Dendritic cell treated with granulocyte-macrophage colony-stimulating factor and Interleukin-4, amounts not matched to agents 40 ng/mL and 50 ng/mL, for 4 days (primary cell): ENCODE measurements around the gene PAK6.
A peak's percentile ranks its signal among the peaks of the same experiment; 100 is the strongest.

Source experiments
- H3K27ac Mint-ChIP-seq: one replicate; pipeline ENCODE4 v1.8.0; 2022; ENCODE audit warnings: mild to moderate bottlenecking, mixed read lengths
- H3K27me3 Mint-ChIP-seq: one replicate; pipeline ENCODE4 v1.8.0; 2022; ENCODE audit warnings: mild to moderate bottlenecking, mixed read lengths
- H3K36me3 Mint-ChIP-seq: one replicate; pipeline ENCODE4 v1.8.0; 2022; ENCODE audit warnings: low read depth, mixed read lengths
- H3K4me1 Mint-ChIP-seq: one replicate; pipeline ENCODE4 v1.8.0; 2022; ENCODE audit warnings: low read depth, mixed read lengths
- H3K4me3 Mint-ChIP-seq: one replicate; pipeline ENCODE4 v1.8.0; 2022; ENCODE audit warnings: mild to moderate bottlenecking, moderate library complexity, mixed read lengths
- H3K9me3 Mint-ChIP-seq: one replicate; pipeline ENCODE4 v1.8.0; 2022; ENCODE audit warnings: mixed read lengths
- intact Hi-C: fragments of 100-400 bp; cut with micrococcal nuclease; formaldehyde crosslinking; loops from one replicate; pipeline ENCODE4 v1.15.0; 2022

Gene PAK6

DNA sequence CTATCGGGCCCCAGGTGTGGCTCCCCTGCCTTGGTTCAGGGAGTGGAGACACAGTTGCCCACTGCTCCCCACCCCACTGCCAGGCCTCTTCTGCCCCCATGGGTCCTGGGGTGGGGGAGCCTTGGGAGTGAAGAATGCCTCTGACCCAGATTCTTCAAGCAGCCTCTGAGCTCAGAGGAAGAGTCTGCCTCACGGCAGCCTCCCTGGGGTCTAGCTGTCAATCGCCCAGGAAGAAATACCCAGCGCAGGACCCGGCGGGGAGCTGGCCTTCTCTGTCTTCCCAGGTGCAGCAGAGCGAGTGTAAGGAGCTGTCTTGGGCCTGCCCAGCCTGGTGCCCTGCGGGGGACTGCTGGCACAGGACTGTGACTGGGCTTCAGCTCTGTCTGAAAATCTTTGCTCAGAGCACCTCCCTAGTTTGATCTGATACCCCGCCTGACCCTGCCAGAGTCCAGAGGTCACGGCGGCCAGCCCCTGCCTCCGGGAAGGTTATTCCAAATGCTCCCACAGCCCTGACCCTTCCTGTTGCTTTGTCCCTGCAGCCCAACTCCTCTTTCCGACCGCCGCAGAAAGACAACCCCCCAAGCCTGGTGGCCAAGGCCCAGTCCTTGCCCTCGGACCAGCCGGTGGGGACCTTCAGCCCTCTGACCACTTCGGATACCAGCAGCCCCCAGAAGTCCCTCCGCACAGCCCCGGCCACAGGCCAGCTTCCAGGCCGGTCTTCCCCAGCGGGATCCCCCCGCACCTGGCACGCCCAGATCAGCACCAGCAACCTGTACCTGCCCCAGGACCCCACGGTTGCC, 33.0 kb downstream of the PAK6 start:
- Mint-ChIP-seq H3K27me3 (peaks cover 2% of the 10 kb centered on the region), H3K4me1 (peaks cover 24% of the 10 kb centered on the region), H3K36me3 (no peaks in the 10 kb centered on the region), H3K4me3 (no peak overlapping the region), H3K27ac (no peak overlapping the region), H3K9me3 (no peaks in the 10 kb centered on the region)
- intact Hi-C loops = no loop called here

DNA sequence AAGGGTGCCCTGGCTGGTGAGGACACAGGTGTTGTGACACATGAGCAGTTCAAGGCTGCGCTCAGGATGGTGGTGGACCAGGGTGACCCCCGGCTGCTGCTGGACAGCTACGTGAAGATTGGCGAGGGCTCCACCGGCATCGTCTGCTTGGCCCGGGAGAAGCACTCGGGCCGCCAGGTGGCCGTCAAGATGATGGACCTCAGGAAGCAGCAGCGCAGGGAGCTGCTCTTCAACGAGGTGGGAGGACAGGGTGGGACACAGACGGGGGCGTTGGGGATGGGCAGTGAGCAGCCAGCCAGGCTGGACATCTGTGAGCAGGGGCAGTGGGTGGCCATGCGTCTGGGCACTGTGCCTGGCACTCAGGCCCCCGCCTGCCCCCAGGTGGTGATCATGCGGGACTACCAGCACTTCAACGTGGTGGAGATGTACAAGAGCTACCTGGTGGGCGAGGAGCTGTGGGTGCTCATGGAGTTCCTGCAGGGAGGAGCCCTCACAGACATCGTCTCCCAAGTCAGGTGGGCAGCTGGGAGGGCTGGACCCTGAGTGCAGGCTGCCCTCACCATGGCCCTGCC, 33.7 kb downstream of the PAK6 start:
- H3K36me3 Mint-ChIP-seq = no peaks in the 10 kb centered on the region
- intact Hi-C loops = no loop called here
- peaks cover 30% of the 10 kb centered on the region for H3K4me1 Mint-ChIP-seq

DNA sequence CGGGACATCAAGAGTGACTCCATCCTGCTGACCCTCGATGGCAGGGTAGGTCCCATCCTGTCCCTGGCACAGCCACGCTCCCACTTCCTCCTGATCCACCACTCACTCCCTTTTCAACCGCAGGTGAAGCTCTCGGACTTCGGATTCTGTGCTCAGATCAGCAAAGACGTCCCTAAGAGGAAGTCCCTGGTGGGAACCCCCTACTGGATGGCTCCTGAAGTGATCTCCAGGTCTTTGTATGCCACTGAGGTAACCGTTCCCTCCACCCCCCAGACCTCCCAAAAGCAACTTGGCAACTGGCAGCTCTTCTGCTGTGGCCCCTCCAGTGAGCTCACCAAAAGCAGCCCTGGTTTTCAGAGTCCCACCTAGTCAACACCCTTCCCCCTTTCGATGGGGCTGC, 34.6 kb downstream of the PAK6 start:
- Mint-ChIP-seq H3K36me3 (no peaks in the 10 kb centered on the region), H3K27me3 (peaks cover 2% of the 10 kb centered on the region), H3K9me3 (no peaks in the 10 kb centered on the region), H3K4me3 (no peak overlapping the region), H3K4me1 (peaks cover 38% of the 10 kb centered on the region), H3K27ac (no peak overlapping the region)
- intact Hi-C loops = no loop called here

More for the DNA sequence above, 33.7 kb downstream of the PAK6 start:
- Mint-ChIP-seq H3K27ac (no peak overlapping the region), H3K9me3 (no peaks in the 10 kb centered on the region), H3K27me3 (peaks cover 2% of the 10 kb centered on the region), H3K4me3 (no peak overlapping the region)

DNA sequence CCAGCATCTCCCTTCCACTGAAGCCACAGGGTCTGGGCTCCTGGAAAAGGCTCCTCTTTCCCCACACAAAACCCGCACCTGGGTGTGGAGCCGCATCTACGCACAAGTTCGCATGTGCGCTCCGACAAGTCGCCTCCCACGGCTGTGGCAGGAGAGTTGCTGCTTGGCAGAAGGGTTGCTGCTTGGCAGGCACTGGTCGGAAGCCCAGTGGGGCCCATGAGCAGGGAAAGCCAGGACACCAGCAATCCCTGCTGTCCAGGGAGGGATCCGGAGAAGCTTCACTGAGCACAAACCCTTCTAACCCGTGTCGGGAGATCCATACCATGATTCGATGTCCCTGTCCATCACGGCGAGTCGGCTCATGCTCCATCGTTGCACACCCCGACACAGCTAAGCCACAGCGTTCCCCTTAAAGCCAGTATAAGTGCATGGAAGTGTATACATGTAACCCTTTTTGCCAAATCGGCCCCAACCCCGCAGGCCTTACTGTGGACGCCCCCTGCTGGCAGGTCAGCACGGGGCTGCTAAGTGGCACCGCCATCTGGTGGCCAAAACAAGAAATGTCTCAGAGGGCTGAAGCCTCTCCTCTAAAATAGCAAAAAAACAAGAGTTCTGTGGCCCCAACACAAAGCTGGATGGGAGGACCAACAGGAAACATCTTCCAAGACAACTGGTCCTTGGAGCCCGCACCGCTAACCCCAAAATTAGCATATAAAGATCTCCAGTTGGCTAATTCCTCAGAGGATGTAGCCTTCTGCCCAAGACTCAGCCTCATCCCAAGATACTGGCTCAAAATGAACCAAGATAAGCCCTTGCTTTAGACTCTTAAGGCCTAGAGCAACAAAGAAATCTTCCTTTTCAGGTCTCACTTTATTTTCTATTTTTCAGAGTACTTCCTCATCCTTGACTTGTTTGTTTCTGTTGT, 35.7 kb downstream of the PAK6 start:
- Mint-ChIP-seq H3K4me3 (no peak overlapping the region), H3K9me3 (no peaks in the 10 kb centered on the region), H3K36me3 (no peaks in the 10 kb centered on the region), H3K27ac (peak overlapping the region; percentile 64), H3K27me3 (peaks cover 13% of the 10 kb centered on the region), H3K4me1 (peaks cover 50% of the 10 kb centered on the region)
- intact Hi-C loops = loop anchor here (1.0 kb wide), 2 partner anchors 57 to 229 kb away; no protein-coding TSS in a partner anchor

DNA sequence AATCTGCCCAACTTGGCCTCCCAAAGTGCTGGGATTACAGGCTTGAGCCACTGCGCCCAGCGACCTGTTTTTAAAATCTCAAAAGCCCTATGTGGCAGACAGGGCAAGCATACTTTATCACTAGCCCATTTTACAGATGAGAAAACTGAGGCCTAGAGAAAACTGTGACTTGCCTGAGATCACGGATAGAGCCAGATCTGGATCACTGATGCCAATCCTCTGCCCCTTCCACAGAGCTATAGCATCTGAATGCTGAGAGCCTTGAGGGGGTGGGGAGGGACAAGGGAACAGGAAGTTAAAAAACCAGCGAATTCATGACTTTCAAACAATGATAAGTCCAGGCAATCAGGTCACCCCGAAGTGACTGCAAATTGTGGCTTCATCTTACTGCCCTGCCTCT, 36.7 kb downstream of the PAK6 start:
- no peaks in the 10 kb centered on the region for H3K36me3 Mint-ChIP-seq
- peak overlapping the region; percentile 54 for H3K27ac Mint-ChIP-seq
- intact Hi-C loops = no loop called here
- H3K9me3 Mint-ChIP-seq = no peaks in the 10 kb centered on the region
- peaks cover 51% of the 10 kb centered on the region for H3K4me1 Mint-ChIP-seq
- peaks cover 18% of the 10 kb centered on the region for H3K27me3 Mint-ChIP-seq
- H3K4me3 Mint-ChIP-seq = no peak overlapping the region

DNA sequence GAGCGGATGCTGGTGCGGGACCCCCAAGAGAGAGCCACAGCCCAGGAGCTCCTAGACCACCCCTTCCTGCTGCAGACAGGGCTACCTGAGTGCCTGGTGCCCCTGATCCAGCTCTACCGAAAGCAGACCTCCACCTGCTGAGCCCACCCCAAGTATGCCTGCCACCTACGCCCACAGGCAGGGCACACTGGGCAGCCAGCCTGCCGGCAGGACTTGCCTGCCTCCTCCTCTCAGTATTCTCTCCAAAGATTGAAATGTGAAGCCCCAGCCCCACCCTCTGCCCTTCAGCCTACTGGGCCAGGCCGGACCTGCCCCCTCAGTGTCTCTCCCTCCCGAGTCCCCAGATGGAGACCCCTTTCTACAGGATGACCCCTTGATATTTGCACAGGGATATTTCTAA, 37.1 kb downstream of the PAK6 start:
- Mint-ChIP-seq H3K36me3 (peaks cover 2% of the 10 kb centered on the region), H3K4me1 (peaks cover 51% of the 10 kb centered on the region), H3K9me3 (no peaks in the 10 kb centered on the region), H3K4me3 (no peak overlapping the region), H3K27ac (peak overlapping the region; percentile 54), H3K27me3 (peaks cover 22% of the 10 kb centered on the region)
- intact Hi-C loops = no loop called here

DNA sequence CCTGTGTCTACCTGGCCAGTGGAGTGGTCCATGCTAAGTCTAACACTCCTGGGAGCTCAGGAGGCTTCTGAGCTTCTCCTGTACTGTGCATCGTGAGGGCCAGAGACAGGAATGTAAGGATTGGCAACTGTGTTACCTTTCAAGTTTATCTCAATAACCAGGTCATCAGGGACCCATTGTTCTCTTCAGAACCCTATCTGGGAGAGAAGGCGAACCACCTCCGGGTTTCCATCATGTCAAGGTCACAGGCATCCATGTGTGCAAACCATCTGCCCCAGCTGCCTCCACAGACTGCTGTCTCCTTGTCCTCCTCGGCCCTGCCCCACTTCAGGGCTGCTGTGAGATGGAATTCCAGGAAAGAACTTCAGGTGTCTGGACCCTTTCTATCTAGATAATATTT, 38.1 kb downstream of the PAK6 start:
- Mint-ChIP-seq H3K27ac (peak overlapping the region; percentile 54), H3K9me3 (no peaks in the 10 kb centered on the region), H3K36me3 (peaks cover 6% of the 10 kb centered on the region), H3K4me3 (no peak overlapping the region), H3K27me3 (peaks cover 25% of the 10 kb centered on the region), H3K4me1 (peaks cover 51% of the 10 kb centered on the region)
- intact Hi-C loops = no loop called here

DNA sequence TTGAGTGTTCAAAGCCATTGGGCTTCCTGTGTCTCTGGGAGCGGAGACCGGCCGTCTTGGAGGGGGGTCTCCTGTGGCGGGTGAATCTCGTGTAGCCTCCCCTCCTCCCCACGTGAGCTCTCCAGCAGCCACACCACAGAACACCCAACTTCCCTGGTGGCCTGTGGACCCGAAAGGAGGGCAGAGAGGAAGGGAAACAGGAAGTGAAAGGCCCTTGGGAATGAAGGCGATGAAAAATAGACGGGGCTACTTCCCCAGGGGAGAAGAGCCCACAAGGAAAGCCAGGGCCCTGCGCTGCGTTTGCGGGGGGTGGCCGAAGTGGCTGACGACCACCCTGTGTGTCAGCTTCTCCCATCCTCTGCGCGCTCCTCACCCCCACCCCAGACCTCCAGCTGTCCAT, 38.6 kb downstream of the PAK6 start:
- peaks cover 28% of the 10 kb centered on the region for H3K27me3 Mint-ChIP-seq
- H3K27ac Mint-ChIP-seq = peak overlapping the region; percentile 54
- H3K4me1 Mint-ChIP-seq = peaks cover 51% of the 10 kb centered on the region
- H3K36me3 Mint-ChIP-seq = peaks cover 6% of the 10 kb centered on the region
- H3K9me3 Mint-ChIP-seq = no peaks in the 10 kb centered on the region
- peak overlapping the region; percentile 47 for H3K4me3 Mint-ChIP-seq
- intact Hi-C loops = no loop called here

DNA sequence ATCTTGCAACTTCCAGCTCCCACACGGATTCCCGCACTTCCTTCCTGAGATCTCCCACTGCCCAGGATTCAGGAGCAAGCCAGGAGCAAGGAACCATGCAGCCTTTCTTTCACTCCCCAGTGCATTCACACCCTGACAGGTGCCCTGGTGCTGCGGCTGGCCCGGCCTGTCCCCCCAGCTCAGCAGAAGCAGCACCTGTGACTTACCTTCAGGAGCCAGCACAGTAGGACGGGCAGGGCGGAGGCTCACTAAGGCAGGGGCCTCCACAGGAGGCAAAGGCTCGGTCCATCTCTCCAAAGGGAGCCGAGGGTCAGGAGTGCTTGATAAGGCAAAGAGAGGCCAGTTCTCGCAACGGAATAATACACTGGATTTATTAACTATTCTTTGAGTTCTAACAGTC, 39.2 kb downstream of the PAK6 start:
- H3K9me3 Mint-ChIP-seq = no peaks in the 10 kb centered on the region
- peaks cover 54% of the 10 kb centered on the region for H3K4me1 Mint-ChIP-seq
- intact Hi-C loops = loop anchor here (2.0 kb wide), 1 partner anchor 61 kb away; no protein-coding TSS in a partner anchor
- H3K27me3 Mint-ChIP-seq = peaks cover 33% of the 10 kb centered on the region
- peak overlapping the region; percentile 54 for H3K27ac Mint-ChIP-seq
- H3K36me3 Mint-ChIP-seq = peaks cover 6% of the 10 kb centered on the region
- no peak overlapping the region for H3K4me3 Mint-ChIP-seq

DNA sequence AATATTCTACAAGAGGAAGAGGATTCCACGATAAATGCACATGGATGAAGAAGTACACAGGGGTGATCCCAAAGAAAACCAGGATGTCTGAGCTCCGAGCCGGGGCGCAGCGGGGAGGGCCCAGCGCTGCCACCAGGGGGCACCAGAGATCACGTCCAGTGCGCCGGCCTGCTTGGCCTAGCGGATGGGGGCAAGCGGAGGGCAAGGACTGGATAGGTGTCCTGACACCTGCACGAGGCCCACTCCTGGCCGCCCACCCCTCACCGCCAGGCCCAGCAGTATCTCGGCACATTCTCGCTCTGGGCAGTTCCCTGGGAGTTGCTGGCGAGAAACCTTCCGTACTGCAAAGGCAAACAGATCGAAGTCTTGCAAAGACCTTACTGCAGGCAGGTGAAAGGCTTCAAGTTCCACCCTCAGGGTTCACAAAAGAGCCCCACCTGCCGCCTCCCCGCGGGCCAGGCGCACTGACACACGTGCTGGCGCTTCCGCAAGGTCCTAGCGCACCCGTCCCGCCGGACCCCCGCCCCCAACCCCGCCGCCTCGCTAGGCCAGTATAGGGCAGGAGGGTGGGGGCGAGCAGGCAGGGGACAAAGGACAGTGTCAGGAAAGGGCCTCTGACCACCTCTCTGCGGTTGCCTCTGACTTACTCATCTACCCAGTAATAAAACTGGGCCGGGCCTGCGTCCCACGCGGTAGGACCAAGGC, 40.7 kb downstream of the PAK6 start:
- intact Hi-C loops = loop anchor here (1.0 to 10.0 kb wide), 3 partner anchors 31 to 145 kb away; no protein-coding TSS in a partner anchor
- Mint-ChIP-seq H3K9me3 (no peaks in the 10 kb centered on the region), H3K4me1 (peaks cover 65% of the 10 kb centered on the region), H3K27ac (no peak overlapping the region), H3K36me3 (peaks cover 17% of the 10 kb centered on the region), H3K27me3 (peaks cover 42% of the 10 kb centered on the region), H3K4me3 (no peak overlapping the region)

DNA sequence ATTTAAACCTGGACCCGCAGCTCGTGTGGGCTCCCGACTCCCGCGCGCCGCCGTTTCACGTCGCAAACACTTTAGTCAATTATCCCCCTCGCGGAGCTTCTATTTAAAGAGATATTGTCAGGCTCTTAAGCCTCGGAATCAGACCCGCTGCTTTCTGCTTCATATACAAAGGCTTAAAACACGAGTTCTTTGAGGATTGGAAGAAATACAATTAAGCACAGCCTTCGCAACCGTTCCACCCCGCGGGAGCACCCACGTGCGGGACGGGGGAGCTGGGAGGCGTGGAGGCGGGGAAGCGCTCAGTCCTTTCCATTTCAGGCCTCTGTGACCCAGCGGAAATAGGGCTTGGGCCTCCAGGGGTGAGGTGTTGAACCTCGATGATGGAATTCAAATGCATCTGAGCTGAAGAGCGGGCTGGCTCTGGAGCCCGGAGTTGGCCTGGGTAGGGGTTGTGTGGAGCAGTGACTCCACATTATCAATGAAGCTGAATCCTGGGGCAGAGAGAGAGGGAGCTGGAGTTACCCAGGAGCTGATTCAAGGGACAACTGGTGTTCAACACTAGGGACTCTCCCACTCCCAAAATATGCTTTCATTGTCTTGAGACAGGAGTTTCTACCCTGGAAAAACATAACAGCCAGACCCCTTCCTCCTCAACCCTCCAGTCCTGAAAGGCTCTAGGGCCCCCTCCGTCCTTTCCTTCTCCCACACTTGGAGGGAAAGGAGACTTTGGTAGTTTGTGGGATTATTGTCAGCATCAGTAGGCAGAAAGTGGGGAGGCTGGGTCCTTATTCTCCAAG, 41.6 kb downstream of the PAK6 start:
- Mint-ChIP-seq H3K4me1 (peaks cover 69% of the 10 kb centered on the region), H3K27me3 (peaks cover 42% of the 10 kb centered on the region), H3K36me3 (peaks cover 25% of the 10 kb centered on the region), H3K9me3 (no peaks in the 10 kb centered on the region), H3K27ac (no peak overlapping the region), H3K4me3 (no peak overlapping the region)
- intact Hi-C loops = loop anchor here (10.0 kb wide), 1 partner anchor 144 kb away; no protein-coding TSS in a partner anchor

DNA sequence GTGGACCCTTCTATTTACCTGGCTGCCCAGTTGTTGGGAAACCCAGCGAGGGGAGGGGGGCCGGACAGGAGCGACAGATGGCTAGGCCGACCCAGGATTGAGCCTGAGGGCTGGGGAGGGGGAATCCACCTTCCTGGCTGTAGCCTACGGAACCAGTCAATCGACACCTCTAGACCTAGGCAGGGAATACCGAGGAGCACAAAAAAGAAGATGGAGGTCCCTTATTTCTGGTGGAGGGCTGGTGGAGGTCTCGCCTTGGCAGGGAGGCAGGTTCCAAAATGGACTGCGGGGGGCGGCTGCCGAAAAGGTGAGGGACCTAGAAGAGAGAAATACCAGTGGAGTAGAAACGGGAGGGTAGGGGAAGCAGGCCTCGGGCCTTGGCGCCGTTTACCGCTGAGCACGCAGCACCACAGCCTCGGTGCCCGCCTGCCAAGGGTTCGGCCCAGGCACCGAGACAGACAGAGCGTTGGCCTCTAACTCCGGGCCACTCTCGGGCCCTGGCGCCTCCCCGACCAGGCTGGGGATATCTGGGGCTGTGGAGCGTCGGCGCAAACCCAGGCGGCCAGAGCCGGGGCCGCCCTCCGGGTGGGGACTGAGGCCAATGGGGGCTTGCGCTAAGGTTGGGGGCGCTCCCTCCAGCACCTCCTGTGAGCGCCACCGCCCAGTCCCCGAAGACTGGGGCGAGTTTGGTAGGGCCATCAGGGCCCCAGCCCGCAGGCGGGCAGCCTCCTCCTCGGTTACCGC, 42.4 kb downstream of the PAK6 start:
- Mint-ChIP-seq H3K9me3 (no peaks in the 10 kb centered on the region), H3K4me1 (peaks cover 70% of the 10 kb centered on the region), H3K27ac (no peak overlapping the region), H3K36me3 (peaks cover 32% of the 10 kb centered on the region), H3K4me3 (peak overlapping the region; percentile 24), H3K27me3 (peaks cover 42% of the 10 kb centered on the region)
- intact Hi-C loops = loop anchor here (10.0 kb wide), 1 partner anchor 144 kb away; no protein-coding TSS in a partner anchor
